SJCRH30 (cell line): ENCODE measurements around the gene IFITM2. TPM values are rescaled to one million over a fixed set of nuclear protein-coding genes. Genes with fewer than 3 reads are reported as not detected.
"Not testable (repeated sequence)": the region's sequence is repeated elsewhere in the genome, so short reads cannot be mapped to it uniquely, and the experiment has no call there.

Experiments
- DNase-seq, 2 experiments: peaks; one replicate each; pipeline ENCODE4 v3.0.0-alpha.2; 2015 to 2020
- H3K27ac ChIP-seq: fragments of 250-450 bp; sonication (Bioruptor Pico); 2 replicates; pipeline ENCODE4 v1.5.1; 2020; ENCODE audit warnings: mild to moderate bottlenecking, moderate library complexity
- H3K27me3 ChIP-seq: fragments of 250-450 bp; sonication (Bioruptor Pico); 2 replicates; pipeline ENCODE4 v1.5.1; 2020; ENCODE audit warnings: mild to moderate bottlenecking, moderate library complexity
- H3K36me3 ChIP-seq: fragments of 250-450 bp; sonication (Bioruptor Pico); 2 replicates; pipeline ENCODE4 v1.5.1; 2020; ENCODE audit warnings: mild to moderate bottlenecking, moderate library complexity
- H3K4me1 ChIP-seq: fragments of 250-450 bp; sonication (Bioruptor Pico); 2 replicates; pipeline ENCODE4 v1.5.1; 2020; ENCODE audit warnings: mild to moderate bottlenecking, moderate library complexity
- H3K4me3 ChIP-seq: fragments of 250-450 bp; sonication (Bioruptor Pico); 2 replicates; pipeline ENCODE4 v1.5.1; 2020; ENCODE audit warnings: mild to moderate bottlenecking, moderate library complexity
- H3K9me3 ChIP-seq: fragments of 250-450 bp; sonication (Bioruptor Pico); replicated peaks from 2 replicates; pipeline ENCODE4 v1.5.1; 2020; ENCODE audit warnings: mild to moderate bottlenecking, moderate library complexity
- total RNA-seq: library from RNA; depleted of rRNA; stranded (reverse); fragments of >200 nt; shearing (Covaris generic); gene quantifications from 2 replicates; pipeline ENCODE4 v1.2.3, GENCODE V29; 2014

Gene IFITM2
- total RNA-seq, 1 experiment from 2014 or later = 38.4 TPM

GRCh38 chr11:306645-307371, 808 bp upstream of the IFITM2 start:
- H3K4me3 ChIP-seq = no peak overlapping the region
- H3K27ac ChIP-seq = no peak overlapping the region
- H3K4me1 ChIP-seq = peaks cover 10% of the 10 kb centered on the region
- H3K36me3 ChIP-seq = no peaks in the 10 kb centered on the region
- H3K9me3 ChIP-seq = no peaks in the 10 kb centered on the region
- no peaks in the 10 kb centered on the region for H3K27me3 ChIP-seq
- DNase-seq = no peak

GRCh38 chr11:308740-309665, 1.4 kb downstream of the IFITM2 start:
- H3K36me3 ChIP-seq, H3K27me3 ChIP-seq, H3K27ac ChIP-seq, DNase-seq, H3K9me3 ChIP-seq: not testable (repeated sequence)
- Histone ChIP-seq H3K4me3 (peak overlapping the region; percentile 59), H3K4me1 (peaks cover 15% of the 10 kb centered on the region)

- H3K4me3 ChIP-seq, H3K36me3 ChIP-seq, H3K9me3 ChIP-seq, DNase-seq, H3K27me3 ChIP-seq, H3K27ac ChIP-seq: not testable (repeated sequence)
- peaks cover 15% of the 10 kb centered on the region for H3K4me1 ChIP-seq
These were observed 2.5 kb downstream of the IFITM2 start for GRCh38 chr11:309979-310572.

- not testable (repeated sequence) for DNase-seq, H3K36me3 ChIP-seq, H3K27ac ChIP-seq, H3K9me3 ChIP-seq, H3K27me3 ChIP-seq, H3K4me3 ChIP-seq
- H3K4me1 ChIP-seq = peaks cover 15% of the 10 kb centered on the region
These were observed 3.6 kb downstream of the IFITM2 start for GRCh38 chr11:311013-311748.

- Histone ChIP-seq H3K27me3 (no peaks in the 10 kb centered on the region), H3K4me3 (no peak overlapping the region), H3K36me3 (no peaks in the 10 kb centered on the region), H3K27ac (no peak overlapping the region), H3K4me1 (peaks cover 11% of the 10 kb centered on the region), H3K9me3 (no peaks in the 10 kb centered on the region)
- no peak for DNase-seq
These were observed 4.6 kb downstream of the IFITM2 start for GRCh38 chr11:312092-312816.

GRCh38 chr11:313304-313786, 5.7 kb downstream of the IFITM2 start:
- H3K4me1 ChIP-seq = peaks cover 7% of the 10 kb centered on the region
- no peaks in the 10 kb centered on the region for H3K9me3 ChIP-seq
- H3K27me3 ChIP-seq = no peaks in the 10 kb centered on the region
- no peaks in the 10 kb centered on the region for H3K36me3 ChIP-seq
- H3K27ac ChIP-seq = no peak overlapping the region
- DNase-seq = no peak
- no peak overlapping the region for H3K4me3 ChIP-seq

- Histone ChIP-seq H3K4me3 (no peak within 1 kb of the TSS), H3K36me3 (no peaks in the 10 kb centered on the region), H3K9me3 (no peaks in the 10 kb centered on the region), H3K27me3 (no peaks in the 10 kb centered on the region), H3K4me1 (peaks cover 7% of the 10 kb centered on the region), H3K27ac (no peak within 1 kb of the TSS)
- DNase-seq = peak in 1 of 2 experiments; percentile 46
These were observed 6.4 kb downstream of the IFITM2 start, which contains the start of gene IFITM1 for GRCh38 chr11:313787-314553. TSS of gene IFITM1 (plus strand) at chr11:314040. CDS start at chr11:314171, 131 bp downstream.

GRCh38 chr11:314554-314875, 6.9 kb downstream of the IFITM2 start:
- DNase-seq, H3K4me1 ChIP-seq, H3K4me3 ChIP-seq, H3K36me3 ChIP-seq, H3K9me3 ChIP-seq, H3K27ac ChIP-seq, H3K27me3 ChIP-seq: not testable (repeated sequence)

- Histone ChIP-seq H3K4me1 (peaks cover 5% of the 10 kb centered on the region; the same call in 1 of the 2 replicates), H3K27ac (no peak overlapping the region), H3K36me3 (no peaks in the 10 kb centered on the region), H3K4me3 (no peak overlapping the region), H3K9me3 (no peaks in the 10 kb centered on the region), H3K27me3 (no peaks in the 10 kb centered on the region)
- no peak for DNase-seq
These were observed 7.5 kb downstream of the IFITM2 start for GRCh38 chr11:315051-315481.

GRCh38 chr11:315516-315994, 7.9 kb downstream of the IFITM2 start:
- Histone ChIP-seq H3K36me3 (no peaks in the 10 kb centered on the region), H3K4me3 (no peak overlapping the region), H3K9me3 (no peaks in the 10 kb centered on the region), H3K27me3 (no peaks in the 10 kb centered on the region), H3K27ac (no peak overlapping the region), H3K4me1 (peaks cover 5% of the 10 kb centered on the region; the same call in 1 of the 2 replicates)
- DNase-seq = no peak

- H3K27ac ChIP-seq = no peak overlapping the region
- H3K9me3 ChIP-seq = no peaks in the 10 kb centered on the region
- no peaks in the 10 kb centered on the region for H3K27me3 ChIP-seq
- H3K36me3 ChIP-seq = no peaks in the 10 kb centered on the region
- no peak overlapping the region for H3K4me3 ChIP-seq
- no peak for DNase-seq
- H3K4me1 ChIP-seq = peaks cover 5% of the 10 kb centered on the region; the same call in 1 of the 2 replicates
These were observed 8.6 kb downstream of the IFITM2 start for GRCh38 chr11:316031-316701.

GRCh38 chr11:316891-317301, 9.3 kb downstream of the IFITM2 start:
- H3K4me3 ChIP-seq = no peak overlapping the region
- DNase-seq = no peak
- no peaks in the 10 kb centered on the region for H3K27me3 ChIP-seq
- H3K36me3 ChIP-seq = no peaks in the 10 kb centered on the region
- no peaks in the 10 kb centered on the region for H3K9me3 ChIP-seq
- peaks cover 5% of the 10 kb centered on the region; the same call in 1 of the 2 replicates for H3K4me1 ChIP-seq
- no peak overlapping the region for H3K27ac ChIP-seq
